H9 (cell line): ENCODE measurements around the gene FBN2. TPM values are rescaled to one million over a fixed set of nuclear protein-coding genes. Genes with fewer than 3 reads are reported as not detected.

ENCODE experiments used
- DNase-seq: peaks from one replicate; pipeline ENCODE4 v3.0.0-alpha.2; 2017
- H2AFZ ChIP-seq: one replicate; pipeline ENCODE4 v1.6.1; 2013; ENCODE audit warnings: mild to moderate bottlenecking, low read length, control low read depth, moderate library complexity
- H2AK5ac ChIP-seq: 2 replicates; pipeline ENCODE4 v1.6.1; 2013; ENCODE audit warnings: low read length, control low read depth, mixed read lengths; ENCODE audit not compliant: insufficient read length
- H2BK120ac ChIP-seq: one replicate; pipeline ENCODE4 v1.6.1; 2013; ENCODE audit warnings: low read depth, mild to moderate bottlenecking, low read length, control low read depth, inconsistent platforms; ENCODE audit not compliant: poor library complexity, severe bottlenecking
- H2BK12ac ChIP-seq: 2 replicates; pipeline ENCODE4 v1.6.1; 2013; ENCODE audit warnings: low read length, control low read depth, mixed read lengths, low read depth; ENCODE audit not compliant: insufficient read length
- H2BK15ac ChIP-seq: 2 replicates; pipeline ENCODE4 v1.6.1; 2013; ENCODE audit warnings: low read depth, low read length, control low read depth
- H2BK20ac ChIP-seq: one replicate; pipeline ENCODE4 v1.6.1; 2013; ENCODE audit warnings: low read depth, mild to moderate bottlenecking, low read length, control low read depth, inconsistent platforms; ENCODE audit not compliant: poor library complexity, severe bottlenecking
- H2BK5ac ChIP-seq: 2 replicates; pipeline ENCODE4 v1.6.1; 2013; ENCODE audit warnings: low read length, control low read depth, mixed read lengths; ENCODE audit not compliant: insufficient read length
- H3K14ac ChIP-seq: 2 replicates; pipeline ENCODE4 v1.6.1; 2013; ENCODE audit warnings: low read length, control low read depth; ENCODE audit not compliant: insufficient read depth
- H3K18ac ChIP-seq: 2 replicates; pipeline ENCODE4 v1.6.1; 2013; ENCODE audit warnings: low read depth, mild to moderate bottlenecking, mixed read lengths, low read length, control low read depth; ENCODE audit not compliant: insufficient read length
- H3K23ac ChIP-seq: 2 replicates; pipeline ENCODE4 v1.6.1; 2013; ENCODE audit warnings: low read length, control low read depth, mixed read lengths, low read depth; ENCODE audit not compliant: insufficient read length
- H3K23me2 ChIP-seq: 2 replicates; pipeline ENCODE4 v1.6.1; 2013; ENCODE audit warnings: low read depth, mild to moderate bottlenecking, mixed read lengths, low read length, control low read depth; ENCODE audit not compliant: insufficient read length, poor library complexity, severe bottlenecking
- H3K27ac ChIP-seq: 2 replicates; pipeline ENCODE4 v1.5.1; 2013; ENCODE audit warnings: low read length, control low read depth, mixed read lengths, low read depth; ENCODE audit not compliant: insufficient read length
- H3K27me3 ChIP-seq: 2 replicates; pipeline ENCODE4 v1.6.1; 2013; ENCODE audit warnings: low read length, control low read depth, inconsistent platforms; ENCODE audit not compliant: insufficient read depth
- H3K4ac ChIP-seq: 2 replicates; pipeline ENCODE4 v1.6.1; 2013; ENCODE audit warnings: low read depth, mild to moderate bottlenecking, control low read depth, inconsistent platforms, low read length, moderate library complexity
- H3K4me1 ChIP-seq: 2 replicates; pipeline ENCODE4 v1.6.1; 2013; ENCODE audit warnings: low read length, control low read depth, inconsistent platforms; ENCODE audit not compliant: insufficient read depth
- H3K4me2 ChIP-seq: 2 replicates; pipeline ENCODE4 v1.6.1; 2013; ENCODE audit warnings: low read length, control low read depth, mixed read lengths; ENCODE audit not compliant: insufficient read length, insufficient read depth
- H3K56ac ChIP-seq: 2 replicates; pipeline ENCODE4 v1.6.1; 2013; ENCODE audit warnings: low read depth, mild to moderate bottlenecking, mixed read lengths, low read length, control low read depth; ENCODE audit not compliant: insufficient read length
- H3K79me1 ChIP-seq: 2 replicates; pipeline ENCODE4 v1.6.1; 2013; ENCODE audit warnings: low read depth, mild to moderate bottlenecking, moderate library complexity, low read length, control low read depth, inconsistent platforms; ENCODE audit not compliant: insufficient read depth, poor library complexity, severe bottlenecking
- H3K79me2 ChIP-seq: 2 replicates; pipeline ENCODE4 v1.6.1; 2013; ENCODE audit warnings: low read length, control low read depth, inconsistent platforms; ENCODE audit not compliant: insufficient read depth
- H3K9ac ChIP-seq: 2 replicates; pipeline ENCODE4 v1.6.1; 2013; ENCODE audit warnings: low read length, control low read depth, mixed read lengths; ENCODE audit not compliant: insufficient read length; ENCODE audit errors: extremely low read depth
- H3K9me3 ChIP-seq: one replicate; pipeline ENCODE4 v1.6.1; 2013; ENCODE audit warnings: low read depth, low read length, inconsistent platforms; ENCODE audit not compliant: control insufficient read depth
- H3T11ph ChIP-seq: one replicate; pipeline ENCODE4 v1.6.1; 2013; ENCODE audit warnings: mild to moderate bottlenecking, low read length, control low read depth, inconsistent platforms
- H4K20me1 ChIP-seq: one replicate; pipeline ENCODE4 v1.6.1; 2013; ENCODE audit not compliant: control insufficient read depth, insufficient read length, insufficient read depth
- H4K5ac ChIP-seq: 2 replicates; pipeline ENCODE4 v1.6.1; 2013; ENCODE audit warnings: low read depth, mild to moderate bottlenecking, mixed read lengths, low read length, control low read depth; ENCODE audit not compliant: insufficient read length
- H4K8ac ChIP-seq: replicated peaks from 2 replicates; pipeline ENCODE4 v1.6.1; 2013; ENCODE audit warnings: low read length, control low read depth, mixed read lengths, low read depth; ENCODE audit not compliant: insufficient read length
- H4K91ac ChIP-seq: 2 replicates; pipeline ENCODE4 v1.6.1; 2013; ENCODE audit warnings: low read depth, mild to moderate bottlenecking, moderate library complexity, mixed read lengths, low read length, control low read depth; ENCODE audit not compliant: insufficient read length
- H3K27ac Mint-ChIP-seq, 3 experiments: 2 replicates in 2 of 3; 3 replicates in 1 of 3; pipeline ENCODE4 v1.8.0; 2020 to 2021; ENCODE audit warnings: mixed read lengths in 3 of 3, mild to moderate bottlenecking in 1 of 3, moderate library complexity in 1 of 3
- H3K27me3 Mint-ChIP-seq: 2 replicates; pipeline ENCODE4 v1.8.0; 2021; ENCODE audit warnings: low read depth, mild to moderate bottlenecking, moderate library complexity, mixed read lengths
- H3K36me3 Mint-ChIP-seq, 3 experiments: 2 replicates in 2 of 3; 3 replicates in 1 of 3; pipeline ENCODE4 v1.8.0; 2020 to 2021; ENCODE audit warnings: low read depth in 3 of 3, mixed read lengths in 3 of 3; ENCODE audit not compliant: insufficient read depth in 1 of 3
- H3K4me1 Mint-ChIP-seq, 2 experiments: 2 replicates each; pipeline ENCODE4 v1.8.0; 2020; ENCODE audit warnings: mixed read lengths in 2 of 2
- H3K4me3 Mint-ChIP-seq, 2 experiments: 2 replicates in 1 of 2; 3 replicates in 1 of 2; pipeline ENCODE4 v1.8.0; 2020 to 2021; ENCODE audit warnings: mild to moderate bottlenecking in 2 of 2, mixed read lengths in 2 of 2, moderate library complexity in 1 of 2
- H3K9me3 Mint-ChIP-seq, 2 experiments: 2 replicates in 1 of 2; 3 replicates in 1 of 2; pipeline ENCODE4 v1.8.0; 2020; ENCODE audit warnings: mild to moderate bottlenecking in 2 of 2, mixed read lengths in 2 of 2, moderate library complexity in 1 of 2
- CTCF ChIP-seq: fragments of 200-600 bp; sonication (generic); conservative IDR thresholded peaks from 3 replicates; pipeline ENCODE4 v1.8.0; 2021; ENCODE audit warnings: antibody characterized with exemption, mild to moderate bottlenecking
- WGBS: extraction: QIAGEN DNeasy Blood & Tissue Kit; methylation state at CpG from one replicate; pipeline ENCODE4 v1.1.7; 2013; ENCODE audit warnings: missing lambda C conversion rate, low lambda C conversion rate, mixed read lengths; ENCODE audit not compliant: insufficient read length; ENCODE audit errors: extremely low coverage; 5-methylcytosine and 5-hydroxymethylcytosine counted together
- total RNA-seq: library from RNA; stranded (reverse); gene quantifications from 2 replicates; pipeline ENCODE4 v1.2.1, GENCODE V29; 2021

FBN2 gene
- total RNA-seq, 1 experiment from 2014 or later, result 8.3 TPM

- Histone ChIP-seq H3K27ac (no peak overlapping the region), H3K23ac (no peak overlapping the region), H3K23me2 (no peaks in the 10 kb centered on the region), H3K79me2 (no peaks in the 10 kb centered on the region), H2AK5ac (no peak overlapping the region), H3K4me1 (no peaks in the 10 kb centered on the region), H3K9me3 (no peaks in the 10 kb centered on the region), H4K5ac (no peak overlapping the region), H2BK20ac (no peak overlapping the region), H4K8ac (no peak overlapping the region), H4K91ac (no peak overlapping the region), H3K79me1 (no peaks in the 10 kb centered on the region), H3K4me2 (no peak overlapping the region), H3K27me3 (no peaks in the 10 kb centered on the region), H2BK15ac (no peak overlapping the region), H4K20me1 (no peaks in the 10 kb centered on the region), H3K56ac (no peak overlapping the region), H3K14ac (no peak overlapping the region), H2AFZ (no peak overlapping the region), H2BK12ac (no peak overlapping the region), H3T11ph (no peak overlapping the region), H3K9ac (no peak overlapping the region), H3K4ac (no peak overlapping the region), H2BK5ac (no peak overlapping the region), H3K18ac (no peak overlapping the region), H2BK120ac (no peak overlapping the region)
- Mint-ChIP-seq H3K4me3 (no peak overlapping the region), H3K4me1 (no peaks in the 10 kb centered on the region; a peak in 2 of 4 replicates), H3K27me3 (no peaks in the 10 kb centered on the region), H3K9me3 (no peaks in the 10 kb centered on the region), H3K36me3 (peaks cover 8 to 26% (median 23%) of the 10 kb centered on the region in 3 experiments; a peak in 6 of 7 replicates), H3K27ac (no peak overlapping the region)
- no peak for DNase-seq
- WGBS, result no CpG with 5 or more reads among the region's 16 CpGs
- TF ChIP-seq CTCF, result no peak
These were observed 192.8 kb downstream of the FBN2 start for GRCh38 chr5:128345247-128345646.
